GM18517 (cell line): ENCODE measurements around the gene LCN15.
"Not testable (repeated sequence)": the region's sequence is repeated elsewhere in the genome, so short reads cannot be mapped to it uniquely, and the experiment has no call there.

Experiments used
- ATAC-seq: cut with Tn5 transposase; IDR thresholded peaks from one replicate; pipeline ENCODE4 v1.9.1; 2021; ENCODE audit warnings: mild to moderate bottlenecking, moderate library complexity; ENCODE audit not compliant: unreplicated experiment

Gene LCN15

DNA sequence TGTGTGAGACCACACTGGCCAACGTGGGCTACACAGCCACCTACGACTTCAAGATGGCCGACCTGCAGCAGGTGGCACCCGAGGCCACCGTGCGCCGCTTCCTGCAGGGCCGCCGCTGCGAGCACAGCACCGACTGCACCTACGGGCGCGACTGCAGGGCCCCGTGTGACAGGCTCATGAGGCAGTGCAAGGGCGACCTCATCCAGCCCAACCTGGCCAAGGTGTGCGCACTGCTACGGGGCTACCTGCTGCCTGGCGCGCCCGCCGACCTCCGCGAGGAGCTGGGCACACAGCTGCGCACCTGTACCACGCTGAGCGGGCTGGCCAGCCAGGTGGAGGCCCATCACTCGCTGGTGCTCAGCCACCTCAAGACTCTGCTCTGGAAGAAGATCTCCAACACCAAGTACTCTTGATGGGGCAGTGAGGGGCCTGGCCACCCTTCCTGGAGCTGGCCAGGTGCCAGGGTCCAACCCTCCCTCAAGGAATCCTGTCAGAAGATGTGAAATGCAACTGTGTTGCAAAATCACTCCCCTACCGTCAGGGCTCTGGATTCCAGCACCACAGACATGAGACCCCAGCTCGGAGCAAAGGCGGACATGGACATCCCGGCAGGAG, 40.8 kb downstream of the LCN15 start:
- no peak for ATAC-seq

GRCh38 chr9:136722969-136723356, 41.4 kb downstream of the LCN15 start:
- ATAC-seq, result no peak

DNA sequence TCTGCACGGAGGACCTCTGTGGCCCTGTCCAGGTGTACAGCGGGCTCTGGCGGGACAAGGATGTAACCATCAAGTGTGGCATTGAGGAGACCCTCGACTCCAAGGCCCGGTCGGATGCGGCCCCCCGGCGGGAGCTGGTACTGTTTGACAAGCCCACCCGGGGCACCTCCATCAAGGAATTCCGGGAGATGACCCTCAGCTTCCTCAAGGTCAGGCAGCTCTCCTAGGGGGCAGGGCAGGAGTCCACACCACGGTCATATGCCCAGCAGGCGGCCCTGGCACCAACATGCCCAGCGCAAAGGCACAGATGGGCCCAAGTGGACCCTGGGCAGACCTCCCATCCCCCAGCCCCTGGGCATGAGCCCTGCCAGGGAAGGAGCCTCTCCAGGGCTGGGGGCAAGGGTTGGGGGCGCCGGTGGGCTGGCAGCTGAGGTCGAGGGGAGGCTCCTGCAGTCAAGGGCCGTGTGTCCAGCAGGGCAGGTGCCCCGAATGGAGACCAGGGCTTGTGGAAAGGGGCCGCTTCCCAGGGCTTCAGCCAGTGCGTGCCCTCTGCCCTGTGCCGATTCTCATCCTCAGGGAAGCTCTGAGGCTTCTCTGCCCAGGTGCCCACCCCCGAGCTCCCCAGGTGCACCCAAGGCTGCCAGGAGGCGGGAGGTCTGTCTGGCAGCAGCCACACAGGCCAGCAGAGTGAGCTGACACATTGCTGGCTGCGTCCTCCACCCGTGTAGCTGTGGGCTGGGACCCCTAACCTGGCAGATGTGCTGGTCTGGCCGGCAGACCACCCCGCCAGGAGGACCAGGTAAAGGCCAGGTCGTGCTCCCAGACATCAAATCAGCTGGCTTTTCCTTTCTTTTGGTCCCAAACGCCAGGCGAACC, 42.0 kb downstream of the LCN15 start:
- no peak for ATAC-seq

DNA sequence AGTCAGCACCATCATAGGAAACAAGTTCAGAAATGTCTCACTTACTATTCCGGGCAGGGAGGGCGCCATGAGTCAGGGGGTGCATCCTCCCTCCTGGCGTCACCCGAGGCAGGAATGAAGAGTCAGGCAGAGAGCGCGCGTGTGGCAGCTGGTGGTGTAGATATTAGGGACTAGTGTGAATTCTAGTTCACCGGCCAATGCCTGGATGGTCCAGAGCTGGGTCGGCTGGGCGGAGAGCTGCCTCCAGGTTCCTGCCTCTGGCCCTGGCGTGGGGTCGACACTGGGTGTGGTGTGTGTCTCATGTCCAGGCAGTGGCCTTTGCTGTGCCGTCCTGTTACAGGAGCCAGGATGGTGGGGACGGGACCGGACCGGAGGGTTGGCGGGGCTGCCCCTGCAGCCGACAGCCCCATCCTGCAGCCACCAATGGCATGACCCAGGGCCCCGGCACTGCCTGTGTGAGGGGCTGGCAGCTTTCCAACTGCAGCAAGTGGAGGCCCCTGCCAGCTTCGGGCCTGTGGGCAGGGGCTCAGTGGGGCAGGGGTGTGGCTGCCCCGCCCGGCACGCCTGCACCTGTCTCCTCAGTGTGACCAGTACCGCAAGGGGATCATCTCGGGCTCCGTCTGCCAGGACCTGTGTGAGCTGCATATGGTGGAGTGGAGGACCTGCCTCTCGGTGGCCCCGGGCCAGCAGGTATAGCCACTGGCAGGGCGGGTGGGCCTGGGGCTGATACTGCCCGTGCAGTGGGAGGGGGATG, 42.8 kb downstream of the LCN15 start:
- no peak for ATAC-seq

DNA sequence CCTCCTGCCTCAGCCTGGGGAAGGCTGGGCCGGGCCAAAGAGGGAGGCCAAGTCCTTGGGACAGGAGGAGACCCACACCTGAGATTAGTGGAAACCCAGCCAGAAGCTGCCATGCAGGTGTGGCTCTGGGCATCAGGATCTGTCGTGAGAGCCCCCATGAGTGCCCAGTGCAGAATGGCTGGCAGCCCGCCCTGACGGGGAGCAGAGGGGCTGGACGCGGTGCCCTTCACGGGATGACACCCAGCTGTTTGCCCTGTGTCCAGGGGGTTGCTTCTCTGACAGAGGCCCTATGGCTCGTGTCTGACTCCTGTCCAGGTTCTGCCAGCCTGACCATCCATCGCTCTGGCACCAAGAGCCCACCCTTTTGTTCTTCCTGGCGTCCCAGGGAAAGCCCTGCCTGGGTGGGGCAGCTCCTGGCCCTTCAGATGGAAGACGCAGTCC, 43.4 kb downstream of the LCN15 start:
- ATAC-seq, result no peak

GRCh38 chr9:136720251-136720897, 43.9 kb downstream of the LCN15 start:
- no peak for ATAC-seq

- ATAC-seq, result no peak
Observed at GRCh38 chr9:136719195-136719880, 45.0 kb downstream of the LCN15 start.

GRCh38 chr9:136718345-136719194, 45.7 kb downstream of the LCN15 start:
- no peak for ATAC-seq

- no peak for ATAC-seq
Observed at GRCh38 chr9:136717399-136717798, 46.9 kb downstream of the LCN15 start.

- ATAC-seq, result no peak
Observed at GRCh38 chr9:136714893-136715274, 49.4 kb downstream of the LCN15 start.

- no peak for ATAC-seq
Observed at GRCh38 chr9:136714096-136714892, 50.0 kb downstream of the LCN15 start.

- no peak for ATAC-seq
Observed at GRCh38 chr9:136713550-136713949, 50.8 kb downstream of the LCN15 start.

GRCh38 chr9:136712690-136713544, 51.4 kb downstream of the LCN15 start:
- ATAC-seq, result no peak

- ATAC-seq, result no peak
Observed at GRCh38 chr9:136711751-136712689, 52.3 kb downstream of the LCN15 start, which contains the start of gene DIPK1B. DIPK1B (plus strand) TSS chr9:136712572; CDS start chr9:136712666, 94 bp downstream.

- not testable (repeated sequence) for ATAC-seq
Observed at GRCh38 chr9:136711219-136711648, 53.1 kb downstream of the LCN15 start.

- ATAC-seq, result no peak
Observed at GRCh38 chr9:136710543-136710942, 53.8 kb downstream of the LCN15 start.
